ENCODE results near the gene DLX5. TPM values are rescaled to one million over a fixed set of nuclear protein-coding genes. Genes with fewer than 3 reads are reported as not detected.
A peak's percentile ranks its signal among the peaks of the same experiment; 100 is the strongest.

Gene DLX5
- polyA plus RNA-seq, 1 experiment, result not detected

DNA sequence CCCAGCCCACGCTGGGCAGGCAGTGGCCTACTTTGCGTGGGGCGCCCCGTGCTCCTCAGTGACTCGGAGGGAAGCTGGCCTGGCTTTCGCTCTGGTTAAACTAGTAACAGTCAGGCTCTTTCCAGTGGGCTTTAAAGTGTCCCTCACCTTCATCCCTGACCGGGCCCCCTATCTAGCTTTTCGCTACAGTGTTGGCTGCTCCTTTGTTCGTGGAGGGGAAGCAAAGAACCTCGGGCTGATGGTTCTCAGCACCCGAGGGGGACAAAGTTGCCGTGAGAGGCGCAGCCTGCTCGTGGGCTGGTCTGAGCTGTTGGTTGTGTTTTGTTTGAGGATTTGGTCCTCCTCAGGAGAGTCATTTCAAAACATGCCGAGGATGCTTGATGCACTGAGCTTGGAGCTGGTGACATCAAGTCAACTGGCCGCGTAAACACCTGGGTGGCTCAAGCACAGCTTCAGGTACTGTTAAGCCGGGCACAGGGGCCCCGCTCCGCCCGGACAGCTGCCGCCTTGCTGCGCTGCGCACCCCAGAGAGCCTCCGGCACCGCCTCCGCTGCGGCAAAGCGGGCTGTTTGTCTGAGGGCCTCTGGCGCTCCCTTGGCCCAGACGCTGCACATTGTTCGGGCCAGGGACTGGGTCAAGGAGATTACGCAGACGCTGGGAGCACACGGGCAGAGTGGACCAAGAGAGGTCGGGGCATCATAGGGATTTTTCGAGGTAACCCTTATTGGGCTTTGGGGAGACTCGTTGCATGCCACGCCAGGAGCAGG is 17.6 kb downstream of the DLX5 start:
- DNase-seq (ENCODE audit: low read depth), result no peak
- no peaks in the 10 kb centered on the region for H3K36me3 ChIP-seq (ENCODE audit: control insufficient read depth, insufficient read depth, low read length)
- POLR2A ChIA-PET, result no interaction called here
- CTCF ChIA-PET, result no interaction called here
- TF ChIP-seq, protein P1, sequence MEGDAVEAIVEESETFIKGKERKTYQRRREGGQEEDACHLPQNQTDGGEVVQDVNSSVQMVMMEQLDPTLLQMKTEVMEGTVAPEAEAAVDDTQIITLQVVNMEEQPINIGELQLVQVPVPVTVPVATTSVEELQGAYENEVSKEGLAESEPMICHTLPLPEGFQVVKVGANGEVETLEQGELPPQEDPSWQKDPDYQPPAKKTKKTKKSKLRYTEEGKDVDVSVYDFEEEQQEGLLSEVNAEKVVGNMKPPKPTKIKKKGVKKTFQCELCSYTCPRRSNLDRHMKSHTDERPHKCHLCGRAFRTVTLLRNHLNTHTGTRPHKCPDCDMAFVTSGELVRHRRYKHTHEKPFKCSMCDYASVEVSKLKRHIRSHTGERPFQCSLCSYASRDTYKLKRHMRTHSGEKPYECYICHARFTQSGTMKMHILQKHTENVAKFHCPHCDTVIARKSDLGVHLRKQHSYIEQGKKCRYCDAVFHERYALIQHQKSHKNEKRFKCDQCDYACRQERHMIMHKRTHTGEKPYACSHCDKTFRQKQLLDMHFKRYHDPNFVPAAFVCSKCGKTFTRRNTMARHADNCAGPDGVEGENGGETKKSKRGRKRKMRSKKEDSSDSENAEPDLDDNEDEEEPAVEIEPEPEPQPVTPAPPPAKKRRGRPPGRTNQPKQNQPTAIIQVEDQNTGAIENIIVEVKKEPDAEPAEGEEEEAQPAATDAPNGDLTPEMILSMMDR (IDR thresholded peaks at IDR 0.05; ENCODE audit: insufficient read depth, low read depth, low read length), result no peak
- no peak overlapping the region for H3K4me3 ChIP-seq (ENCODE audit: low read depth, low read length)
- peaks cover 29% of the 10 kb centered on the region for H3K27me3 ChIP-seq (ENCODE audit: control insufficient read depth, insufficient read depth, low read length)

DNA sequence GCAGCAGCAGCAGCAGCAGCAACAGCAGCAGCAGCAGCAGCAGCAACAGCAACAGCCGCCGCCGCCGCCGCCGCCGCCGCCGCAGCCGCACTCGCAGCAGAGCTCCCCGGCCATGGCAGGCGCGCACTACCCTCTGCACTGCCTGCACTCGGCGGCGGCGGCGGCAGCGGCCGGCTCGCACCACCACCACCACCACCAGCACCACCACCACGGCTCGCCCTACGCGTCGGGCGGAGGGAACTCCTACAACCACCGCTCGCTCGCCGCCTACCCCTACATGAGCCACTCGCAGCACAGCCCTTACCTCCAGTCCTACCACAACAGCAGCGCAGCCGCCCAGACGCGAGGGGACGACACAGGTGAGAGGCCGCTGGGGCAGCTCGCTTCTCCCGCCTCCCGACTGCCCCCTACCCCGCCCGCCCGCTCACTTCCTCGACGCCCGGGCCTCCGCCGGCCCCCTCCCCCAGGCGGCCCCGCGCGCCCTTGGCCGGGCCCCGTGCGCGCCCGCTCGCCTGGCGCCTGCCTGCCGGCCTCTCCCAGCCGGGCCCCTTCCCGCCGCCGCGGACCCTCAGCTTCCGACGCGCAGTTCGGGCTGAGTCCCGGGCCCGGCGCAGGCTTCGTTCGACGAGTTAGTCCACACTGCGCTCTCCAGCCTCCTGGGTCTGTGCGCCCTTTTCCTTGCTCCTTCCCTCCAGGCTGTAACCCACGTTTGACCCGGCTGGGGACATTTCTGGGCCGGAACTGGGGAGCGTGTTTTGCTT is 18.4 kb downstream of the DLX5 start:
- no peak for DNase-seq (ENCODE audit: low read depth)
- CTCF ChIA-PET, result interaction anchor here (0.7 kb wide), 1 partner anchor 18 kb away, joined by 3 read pairs; the partner anchor contains the start of gene DLX5
- TF ChIP-seq, protein P1 (IDR thresholded peaks at IDR 0.05; ENCODE audit: insufficient read depth, low read depth, low read length), result no peak
- POLR2A ChIA-PET, result no interaction called here
- Histone ChIP-seq H3K4me3 (ENCODE audit: low read depth, low read length) (peak overlapping the region; percentile 35), H3K27me3 (ENCODE audit: control insufficient read depth, insufficient read depth, low read length) (peaks cover 30% of the 10 kb centered on the region), H3K36me3 (ENCODE audit: control insufficient read depth, insufficient read depth, low read length) (no peaks in the 10 kb centered on the region)

DNA sequence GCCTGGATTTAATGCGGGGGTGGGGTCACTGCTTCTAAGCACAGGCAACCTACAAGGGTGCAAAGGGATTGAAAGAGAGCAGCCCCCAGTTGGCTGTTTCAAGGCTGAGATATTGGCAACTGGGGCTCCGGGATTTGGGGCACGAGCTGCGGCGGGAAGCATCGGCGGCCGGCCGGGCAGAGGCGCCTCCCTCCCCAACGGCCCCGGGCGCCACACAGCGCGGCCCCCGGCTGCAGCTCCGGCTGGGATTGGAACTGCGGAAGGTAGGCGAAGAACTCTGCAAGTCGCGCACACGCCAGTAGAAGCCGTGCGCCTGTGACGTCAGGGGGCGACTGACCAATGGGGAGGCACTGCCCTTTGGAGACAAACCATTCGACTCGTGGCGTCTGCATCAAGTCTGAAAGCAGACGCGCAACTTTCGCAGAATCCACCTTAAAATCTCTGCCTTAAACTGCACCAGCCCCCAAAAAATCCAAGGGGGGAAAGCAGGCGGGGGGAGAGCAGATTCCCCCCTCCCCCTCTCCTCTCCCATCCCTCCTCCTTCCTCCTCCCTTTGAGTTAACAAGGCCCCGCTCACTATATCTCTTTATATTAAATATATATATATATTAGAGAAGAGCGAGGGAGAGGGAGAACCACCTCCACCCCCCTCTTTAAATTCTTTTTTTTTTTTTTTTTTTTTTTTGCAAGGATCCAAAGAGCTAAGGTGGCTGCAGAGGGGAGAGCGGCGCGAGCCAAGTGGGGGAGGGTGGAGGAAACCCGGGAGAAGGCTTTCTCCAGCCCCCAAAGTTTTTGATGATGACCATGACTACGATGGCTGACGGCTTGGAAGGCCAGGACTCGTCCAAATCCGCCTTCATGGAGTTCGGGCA is 19.2 kb downstream of the DLX5 start, which contains the start of gene DLX6:
DLX6 (plus strand) TSS at position 371 of the 872 bp plus-strand sequence; CDS start at position 796, 425 bp downstream.
- ChIA-PET CTCF (interaction anchor here (0.7 to 1.1 kb wide), 2 partner anchors 19 to 148 kb away, joined by 3 read pairs; partner anchors contain the start of gene DLX5), POLR2A (no interaction called here)
- DNase-seq (ENCODE audit: low read depth), result no peak
- H3K4me3 ChIP-seq (ENCODE audit: low read depth, low read length), result peak within 1 kb of the TSS; percentile 35
- H3K36me3 ChIP-seq (ENCODE audit: control insufficient read depth, insufficient read depth, low read length), result no peaks in the 10 kb centered on the region
- TF ChIP-seq, protein P1 (IDR thresholded peaks at IDR 0.05; ENCODE audit: insufficient read depth, low read depth, low read length), result no peak
- peaks cover 30% of the 10 kb centered on the region for H3K27me3 ChIP-seq (ENCODE audit: control insufficient read depth, insufficient read depth, low read length)

DNA sequence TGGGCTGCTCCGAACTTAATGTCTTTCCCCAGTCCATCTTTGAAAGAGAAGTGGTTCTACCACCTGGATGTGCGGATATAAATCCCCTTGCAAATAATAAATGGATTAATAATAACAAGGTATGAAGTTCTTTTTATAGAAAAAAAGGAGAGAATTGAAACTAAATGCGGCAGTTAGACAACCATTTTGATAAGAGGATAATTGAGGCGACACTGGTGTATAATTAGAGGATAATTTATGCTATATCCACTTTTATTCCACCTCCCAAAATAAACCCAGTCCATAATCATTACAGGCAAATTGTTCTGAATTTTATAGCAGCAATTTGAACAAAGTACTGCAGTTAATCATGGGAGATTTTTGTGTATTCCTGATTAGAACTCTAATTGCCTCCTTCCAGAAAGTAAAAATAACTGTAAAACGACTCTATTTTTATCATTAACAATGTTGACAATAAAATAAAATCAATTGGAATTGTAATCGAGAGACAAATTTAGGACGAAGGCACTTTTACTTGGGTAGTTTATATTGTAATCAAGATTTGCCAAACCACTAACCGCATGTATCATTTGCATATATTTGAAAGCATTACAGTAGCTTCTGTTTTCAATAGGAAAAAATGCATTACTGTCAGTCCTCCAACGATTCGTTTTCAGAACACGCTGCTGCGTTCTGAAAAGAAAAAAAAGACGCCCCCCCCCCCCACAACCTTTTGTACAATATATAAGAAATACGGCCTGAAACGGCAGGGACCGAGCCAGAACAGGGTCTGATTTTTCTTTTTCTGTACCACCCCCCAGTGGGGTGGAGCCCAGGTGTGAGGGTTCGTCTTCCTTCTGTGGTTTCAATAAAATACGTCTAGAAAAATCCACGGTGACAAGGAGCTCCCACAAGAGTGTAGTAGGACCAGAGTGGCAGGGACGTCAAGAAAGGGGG is 20.1 kb downstream of the DLX5 start:
- Histone ChIP-seq H3K27me3 (ENCODE audit: control insufficient read depth, insufficient read depth, low read length) (peaks cover 28% of the 10 kb centered on the region), H3K4me3 (ENCODE audit: low read depth, low read length) (no peak overlapping the region), H3K36me3 (ENCODE audit: control insufficient read depth, insufficient read depth, low read length) (no peaks in the 10 kb centered on the region)
- TF ChIP-seq, protein P1 (IDR thresholded peaks at IDR 0.05; ENCODE audit: insufficient read depth, low read depth, low read length), result no peak
- no peak for DNase-seq (ENCODE audit: low read depth)
- POLR2A ChIA-PET, result no interaction called here
- CTCF ChIA-PET, result interaction anchor here (0.6 to 1.1 kb wide), 2 partner anchors 23 to 147 kb away, joined by 3 read pairs; no protein-coding TSS in a partner anchor
